B cell (primary cell): ENCODE measurements around the gene ANP32A. TPM values are rescaled to one million over a fixed set of nuclear protein-coding genes. Genes with fewer than 3 reads are reported as not detected.
"Not testable (repeated sequence)": the region's sequence is repeated elsewhere in the genome, so short reads cannot be mapped to it uniquely, and the experiment has no call there.

ENCODE experiments used
- ATAC-seq: fragments of 200-7000 bp; cut with Tn5 transposase; one replicate; pipeline ENCODE4 v1.10.0; 2021; ENCODE audit warnings: low read depth, mild to moderate bottlenecking, moderate number of reproducible peaks, moderate library complexity
- CTCF ChIA-PET: fragments of 350-600 bp; sonication (Branson Sonifier 250); formaldehyde crosslinking; loops from one replicate; lab custom pipeline; 2021; ENCODE audit warnings: antibody characterized with exemption, inconsistent platforms; lab: Charles Lee
- POLR2A ChIA-PET: fragments of 350-600 bp; sonication (Branson Sonifier 250); formaldehyde crosslinking; loops from one replicate; lab custom pipeline; 2021; ENCODE audit warnings: antibody characterized with exemption; lab: Charles Lee
- DNase-seq: peaks from one replicate; pipeline ENCODE4 v3.0.0; 2013
- H2AFZ ChIP-seq: 2 replicates; pipeline ENCODE4 v1.6.1; 2012; ENCODE audit warnings: mild to moderate bottlenecking, low read depth, low read length; ENCODE audit not compliant: insufficient read depth, poor library complexity, severe bottlenecking
- H3K27ac ChIP-seq, 2 donors: 1 replicate in 1 of 2; 2 replicates in 1 of 2; pipeline ENCODE4 v1.5.1; 2012 to 2013; ENCODE audit warnings: low read length in 2 of 2, mild to moderate bottlenecking in 2 of 2, moderate library complexity in 1 of 2
- H3K27me3 ChIP-seq, 4 experiments: fragments of 200-600 bp in 1 of 4; sonication (generic) in 1 of 4; replicated peaks in 1 of 4; 1 replicate in 2 of 4; 2 replicates in 2 of 4; pipeline versions ENCODE4 v1.6.1 to v1.7.0; 2013 to 2016; ENCODE audit warnings: low read length in 3 of 4, mild to moderate bottlenecking in 2 of 4, mixed read lengths in 1 of 4, moderate library complexity in 1 of 4; ENCODE audit not compliant: insufficient read depth in 4 of 4, control insufficient read depth in 3 of 4; ENCODE audit errors: control extremely low read depth in 1 of 4
- H3K36me3 ChIP-seq, 2 experiments: replicated peaks in 1 of 2; 1 replicate in 1 of 2; 2 replicates in 1 of 2; pipeline versions ENCODE4 v1.6.1 to v1.7.1; 2013; ENCODE audit warnings: low read length in 1 of 2; ENCODE audit not compliant: insufficient read depth in 2 of 2, control insufficient read depth in 1 of 2; ENCODE audit errors: control extremely low read depth in 1 of 2, extremely low read depth in 1 of 2
- H3K4me1 ChIP-seq, 2 donors: fragments of 200-600 bp in 1 of 2; sonication (generic) in 1 of 2; 1 replicate in 1 of 2; 2 replicates in 1 of 2; pipeline versions ENCODE4 v1.5.1 to v1.6.1; 2013 to 2017; ENCODE audit warnings: low read length in 2 of 2; ENCODE audit not compliant: control insufficient read depth in 2 of 2, insufficient read depth in 2 of 2
- H3K4me2 ChIP-seq: replicated peaks from 2 replicates; pipeline ENCODE3; 2012; ENCODE audit warnings: mild to moderate bottlenecking, low read depth, low read length; ENCODE audit not compliant: poor library complexity, severe bottlenecking
- H3K4me3 ChIP-seq, 5 experiments: fragments of 200-600 bp in 1 of 5; sonication (generic) in 1 of 5; 1 replicate in 3 of 5; 2 replicates in 2 of 5; pipeline versions ENCODE4 v1.5.1 to v1.7.0; 2011 to 2016; ENCODE audit warnings: low read length in 4 of 5, mild to moderate bottlenecking in 4 of 5, low read depth in 2 of 5, control low read depth in 1 of 5, moderate library complexity in 1 of 5; ENCODE audit not compliant: insufficient read depth in 1 of 5; ENCODE audit errors: control extremely low read depth in 1 of 5, extremely low read depth in 1 of 5
- H3K79me2 ChIP-seq: fragments of 200-600 bp; sonication (generic); one replicate; pipeline ENCODE4 v1.6.0; 2016; ENCODE audit warnings: low read length; ENCODE audit not compliant: control insufficient read depth, insufficient read depth
- H3K9ac ChIP-seq: fragments of 200-600 bp; sonication (generic); 2 replicates; pipeline ENCODE4 v1.6.1; 2017; ENCODE audit warnings: mild to moderate bottlenecking, low read length, moderate library complexity
- H3K9me3 ChIP-seq, 3 donors: one replicate each; pipeline versions ENCODE4 v1.6.1 to v1.7.1; 2013; ENCODE audit warnings: low read length in 2 of 3; ENCODE audit not compliant: control insufficient read depth in 2 of 3, insufficient read depth in 1 of 3; ENCODE audit errors: control extremely low read depth in 1 of 3
- H4K20me1 ChIP-seq: 2 replicates; pipeline ENCODE4 v1.6.0; 2012; ENCODE audit warnings: mild to moderate bottlenecking, low read length; ENCODE audit not compliant: insufficient read depth, control insufficient read depth, poor library complexity, severe bottlenecking
- H3K27ac Mint-ChIP-seq: one replicate; pipeline ENCODE4 v1.8.0; 2021; ENCODE audit warnings: mixed read lengths
- H3K27me3 Mint-ChIP-seq: one replicate; pipeline ENCODE4 v1.8.0; 2021; ENCODE audit warnings: mixed read lengths
- H3K4me1 Mint-ChIP-seq: one replicate; pipeline ENCODE4 v1.8.0; 2021; ENCODE audit warnings: mixed read lengths
- H3K4me3 Mint-ChIP-seq: one replicate; pipeline ENCODE4 v1.8.0; 2021; ENCODE audit warnings: mixed read lengths
- H3K9me3 Mint-ChIP-seq: one replicate; pipeline ENCODE4 v1.8.0; 2022; ENCODE audit warnings: mixed read lengths; ENCODE audit not compliant: insufficient read depth
- CTCF ChIP-seq: fragments of 200-600 bp; IDR thresholded peaks from one replicate; pipeline ENCODE4 v1.8.0; 2022; ENCODE audit warnings: antibody characterized with exemption, mild to moderate bottlenecking
- EZH2 ChIP-seq: IDR thresholded peaks from 2 replicates; pipeline ENCODE4 v1.6.1; 2012; ENCODE audit warnings: borderline replicate concordance, low read depth, mild to moderate bottlenecking, moderate library complexity, low read length; ENCODE audit not compliant: insufficient read depth, poor library complexity, severe bottlenecking
- WGBS: methylation state at CpG from one replicate; pipeline ENCODE4 v1.1.5; 2013; ENCODE audit warnings: missing lambda C conversion rate; ENCODE audit not compliant: insufficient coverage; 5-methylcytosine and 5-hydroxymethylcytosine counted together
- intact Hi-C: fragments of 100-400 bp; cut with micrococcal nuclease; formaldehyde crosslinking; loops from one replicate; pipeline ENCODE4 v1.10.0; 2022
- polyA plus RNA-seq: library from polyadenylated mRNA; depleted of rRNA; stranded (reverse); fragments of >200 nt; gene quantifications from 2 replicates; pipeline ENCODE4 v1.2.3, GENCODE V29; 2012
- total RNA-seq, 2 donors: library from RNA; stranded (reverse); fragments of 120-200 nt in 1 of 2; gene quantifications; 1 replicate in 1 of 2; 2 replicates in 1 of 2; pipeline versions ENCODE4 v1.2.3 to v1.2.4, GENCODE V29; 2013 to 2022

ANP32A gene
- total and polyA plus RNA-seq, 2 donors (not counting 1 experiment from before 2014, with no cell fraction given), result 26.4 to 163 TPM

- H4K20me1 ChIP-seq, H3K9me3 Mint-ChIP-seq, H3K4me3 Mint-ChIP-seq, H2AFZ ChIP-seq, H3K4me1 ChIP-seq, H3K4me3 ChIP-seq, H3K4me1 Mint-ChIP-seq, H3K79me2 ChIP-seq, DNase-seq, H3K27me3 Mint-ChIP-seq, H3K9ac ChIP-seq, H3K4me2 ChIP-seq, ATAC-seq, H3K27ac Mint-ChIP-seq, H3K27me3 ChIP-seq, H3K27ac ChIP-seq, POLR2A ChIA-PET, intact Hi-C loops, H3K36me3 ChIP-seq: not testable (repeated sequence)
- WGBS, result no CpG with 5 or more reads among the region's 5 CpGs
- peaks cover 1 to 22% (median 15%) of the 10 kb centered on the region in 3 donors for H3K9me3 ChIP-seq
- CTCF ChIA-PET, result interaction anchor here (1.4 to 1.6 kb wide), 2 partner anchors 19 to 29 kb away, joined by 3 to 5 read pairs; no protein-coding TSS in a partner anchor
Observed at GRCh38 chr15:68857443-68857842, 36.7 kb upstream of the ANP32A start.

- TF ChIP-seq CTCF (no peak), EZH2 (no peak)
- peaks cover 14 to 18% of the 10 kb centered on the region in 2 donors for H3K4me1 ChIP-seq
- no peaks in the 10 kb centered on the region for H3K27me3 ChIP-seq
- no peak overlapping the region for H3K9ac ChIP-seq
- no peak overlapping the region for H3K4me3 ChIP-seq
- WGBS, result 98% methylated on average over 7 of the region's 7 CpGs
- H3K27ac ChIP-seq, result no peak overlapping the region
- ATAC-seq (no peak), DNase-seq (no peak)
- no peaks in the 10 kb centered on the region for H3K79me2 ChIP-seq
- no peaks in the 10 kb centered on the region for H3K36me3 ChIP-seq
- no peaks in the 10 kb centered on the region for H4K20me1 ChIP-seq
- intact Hi-C loops, result no loop called here
- no peak overlapping the region for H3K4me3 Mint-ChIP-seq
- H2AFZ ChIP-seq, result no peak overlapping the region
- no peak overlapping the region for H3K4me2 ChIP-seq
- ChIA-PET CTCF (interaction anchor here (1.0 kb wide), 1 partner anchor 23 kb away, joined by 3 read pairs; no protein-coding TSS in a partner anchor), POLR2A (no interaction called here)
- no peak overlapping the region for H3K27ac Mint-ChIP-seq
- H3K4me1 Mint-ChIP-seq, result peaks cover 15% of the 10 kb centered on the region
- peaks cover 3% of the 10 kb centered on the region for H3K27me3 Mint-ChIP-seq
- H3K9me3 Mint-ChIP-seq, result peaks cover 5% of the 10 kb centered on the region
- peaks cover 0 to 11% (median 10%) of the 10 kb centered on the region in 3 donors for H3K9me3 ChIP-seq
Observed at GRCh38 chr15:68852461-68852860, 31.8 kb upstream of the ANP32A start.
